ENCODE data around the gene NPY4R2. TPM values are rescaled to one million over a fixed set of nuclear protein-coding genes. Genes with fewer than 3 reads are reported as not detected.

Gene NPY4R2, protein sequence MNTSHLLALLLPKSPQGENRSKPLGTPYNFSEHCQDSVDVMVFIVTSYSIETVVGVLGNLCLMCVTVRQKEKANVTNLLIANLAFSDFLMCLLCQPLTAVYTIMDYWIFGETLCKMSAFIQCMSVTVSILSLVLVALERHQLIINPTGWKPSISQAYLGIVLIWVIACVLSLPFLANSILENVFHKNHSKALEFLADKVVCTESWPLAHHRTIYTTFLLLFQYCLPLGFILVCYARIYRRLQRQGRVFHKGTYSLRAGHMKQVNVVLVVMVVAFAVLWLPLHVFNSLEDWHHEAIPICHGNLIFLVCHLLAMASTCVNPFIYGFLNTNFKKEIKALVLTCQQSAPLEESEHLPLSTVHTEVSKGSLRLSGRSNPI
- total RNA-seq, result 0.07 TPM in 1 of 2 replicates, not detected in the other

DNA sequence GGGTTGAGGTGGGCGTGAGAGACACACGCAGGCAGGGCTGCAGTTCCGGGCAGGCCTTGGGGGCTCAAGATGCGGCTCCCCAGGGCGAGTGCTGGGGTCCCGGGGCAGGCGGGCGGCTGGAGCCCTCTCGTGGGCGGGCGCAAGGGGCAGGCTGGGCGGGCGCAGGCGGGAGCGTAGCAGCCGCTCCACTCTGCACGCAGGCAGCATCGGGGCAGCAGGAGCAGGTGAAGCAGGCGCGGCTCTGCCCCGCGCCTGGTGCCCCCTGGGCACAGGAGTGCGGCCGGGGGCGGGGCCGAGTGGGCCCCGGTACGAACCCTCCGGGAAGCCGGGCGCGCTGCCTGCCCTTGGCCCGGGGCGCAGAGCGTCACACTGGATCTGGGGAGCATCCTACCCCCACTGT is at the start of gene NPY4R2:
NPY4R2 (plus strand) TSS at position 188 of the 400 bp plus-strand sequence. CDS start 3,326 bp downstream, outside the sequence.

Other genes starting within 250 kb of the NPY4R2 start
- gene SYT15B, start 155.1 kb upstream of the NPY4R2 start, total RNA-seq, result under 0.01 TPM in 1 of 2 replicates, not detected in the other
- 8.0 and 9.6 TPM in 2 replicates for gene FAM25C, start 81.1 kb downstream of the NPY4R2 start, total RNA-seq

Data from airway epithelial cell (primary cell).